Measurements from ENCODE around the gene ZC2HC1B. TPM values are rescaled to one million over a fixed set of nuclear protein-coding genes. Genes with fewer than 3 reads are reported as not detected.
A peak's percentile ranks its signal among the peaks of the same experiment; 100 is the strongest.

The ZC2HC1B gene, protein sequence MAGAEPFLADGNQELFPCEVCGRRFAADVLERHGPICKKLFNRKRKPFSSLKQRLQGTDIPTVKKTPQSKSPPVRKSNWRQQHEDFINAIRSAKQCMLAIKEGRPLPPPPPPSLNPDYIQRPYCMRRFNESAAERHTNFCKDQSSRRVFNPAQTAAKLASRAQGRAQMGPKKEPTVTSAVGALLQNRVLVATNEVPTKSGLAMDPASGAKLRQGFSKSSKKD
- not detected for total RNA-seq

DNA sequence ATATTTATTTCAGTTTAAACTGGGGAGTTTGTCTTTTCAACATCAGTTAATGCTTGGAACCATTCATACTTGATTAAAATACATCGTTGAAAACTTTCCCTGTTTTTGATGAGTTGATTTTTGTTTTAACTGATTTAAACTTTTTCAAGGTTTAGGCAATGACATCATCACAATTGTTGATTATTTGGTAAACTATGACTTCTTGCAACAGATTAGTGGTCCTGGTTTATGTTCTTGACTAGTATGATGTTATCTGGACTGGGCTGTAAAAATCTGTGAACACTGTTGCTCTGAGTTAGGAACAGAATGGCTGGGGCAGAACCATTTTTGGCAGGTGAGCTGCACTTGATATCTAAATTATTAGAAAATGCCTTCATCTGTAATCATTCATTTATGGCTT lies at the start of gene ZC2HC1B:
TSS of gene ZC2HC1B (plus strand) at position 241 of the 400 bp plus-strand sequence. CDS start at position 307, 66 bp downstream.
- Mint-ChIP-seq H3K9me3 (no peaks in the 10 kb centered on the region), H3K4me3 (no peak within 1 kb of the TSS), H3K27me3 (no peaks in the 10 kb centered on the region), H3K27ac (no peak within 1 kb of the TSS), H3K4me1 (no peaks in the 10 kb centered on the region), H3K36me3 (peaks cover 25% of the 10 kb centered on the region)
- DNase-seq = no peak
- POLR2A ChIA-PET = no interaction called here
- ATAC-seq (ENCODE audit: low read depth) = no peak

DNA sequence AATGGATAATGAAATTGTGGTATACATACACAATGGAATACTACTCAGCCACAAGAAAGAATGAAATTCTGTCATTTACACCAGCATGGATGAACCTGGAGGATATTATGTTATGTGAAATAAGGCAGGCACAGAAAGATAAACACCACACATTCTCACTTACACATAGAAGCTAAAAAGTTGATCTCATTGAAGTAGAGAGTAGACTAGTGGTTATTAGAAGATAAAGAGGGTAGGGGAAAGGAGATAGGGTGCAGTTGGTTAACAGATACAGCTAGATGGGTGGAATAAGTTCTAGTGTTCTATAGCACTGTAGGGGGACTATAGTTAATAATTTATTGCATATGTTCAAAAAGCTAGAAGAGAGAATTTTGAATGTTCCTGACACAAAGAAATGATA lies 46.7 kb upstream of the ZC2HC1B start:
- H3K4me1 Mint-ChIP-seq = no peaks in the 10 kb centered on the region
- no peaks in the 10 kb centered on the region for H3K27me3 Mint-ChIP-seq
- no peak overlapping the region for H3K27ac Mint-ChIP-seq
- no peak overlapping the region for H3K4me3 Mint-ChIP-seq
- no peaks in the 10 kb centered on the region for H3K9me3 Mint-ChIP-seq
- DNase-seq = no peak
- POLR2A ChIA-PET = no interaction called here
- H3K36me3 Mint-ChIP-seq = no peaks in the 10 kb centered on the region
- no peak for ATAC-seq (ENCODE audit: low read depth)

DNA sequence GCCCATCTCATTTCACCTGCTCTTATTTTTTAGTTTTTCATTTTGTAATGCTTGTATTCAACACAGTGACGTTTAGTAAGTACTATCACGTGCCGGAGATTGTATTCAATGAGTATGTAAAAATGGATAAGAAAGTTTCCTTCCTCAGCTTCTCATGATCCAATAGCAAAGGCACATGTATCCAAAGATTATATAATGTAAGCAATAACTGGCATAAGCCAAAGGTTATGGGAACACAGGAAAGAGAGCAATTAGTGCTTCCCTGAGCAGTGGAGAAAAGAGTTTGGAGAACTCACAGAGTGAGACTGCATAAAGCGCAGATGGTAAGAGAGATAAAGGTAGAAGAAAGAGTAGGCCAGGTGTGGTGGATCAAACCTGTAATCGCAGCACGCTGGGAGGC lies 42.9 kb upstream of the ZC2HC1B start:
- no peak for ATAC-seq (ENCODE audit: low read depth)
- Mint-ChIP-seq H3K27ac (no peak overlapping the region), H3K4me1 (no peaks in the 10 kb centered on the region), H3K4me3 (no peak overlapping the region), H3K36me3 (no peaks in the 10 kb centered on the region), H3K27me3 (no peaks in the 10 kb centered on the region), H3K9me3 (no peaks in the 10 kb centered on the region)
- POLR2A ChIA-PET = no interaction called here
- no peak for DNase-seq

DNA sequence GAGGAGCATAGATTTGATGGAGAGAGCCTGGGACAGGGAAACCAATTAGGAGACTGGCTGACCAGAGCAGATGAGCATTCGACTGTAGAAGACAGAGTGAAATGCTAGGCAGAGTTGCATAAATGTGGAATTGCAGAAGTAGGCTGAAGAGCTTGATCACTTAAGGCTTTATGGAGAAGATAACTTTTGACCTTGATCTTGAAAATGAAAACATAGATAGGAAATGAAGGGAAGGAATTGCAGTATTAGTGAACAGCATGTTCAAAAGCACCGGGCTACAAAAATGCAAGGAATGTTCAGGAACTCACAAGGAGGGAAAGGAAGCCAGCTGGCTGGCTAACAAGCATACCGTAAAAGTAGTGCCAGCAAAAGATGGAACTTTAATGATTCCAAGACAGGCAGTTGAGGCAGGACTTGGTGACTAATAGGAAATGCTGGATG lies 41.7 kb upstream of the ZC2HC1B start:
- POLR2A ChIA-PET = no interaction called here
- no peak for DNase-seq
- H3K27ac Mint-ChIP-seq = no peak overlapping the region

DNA sequence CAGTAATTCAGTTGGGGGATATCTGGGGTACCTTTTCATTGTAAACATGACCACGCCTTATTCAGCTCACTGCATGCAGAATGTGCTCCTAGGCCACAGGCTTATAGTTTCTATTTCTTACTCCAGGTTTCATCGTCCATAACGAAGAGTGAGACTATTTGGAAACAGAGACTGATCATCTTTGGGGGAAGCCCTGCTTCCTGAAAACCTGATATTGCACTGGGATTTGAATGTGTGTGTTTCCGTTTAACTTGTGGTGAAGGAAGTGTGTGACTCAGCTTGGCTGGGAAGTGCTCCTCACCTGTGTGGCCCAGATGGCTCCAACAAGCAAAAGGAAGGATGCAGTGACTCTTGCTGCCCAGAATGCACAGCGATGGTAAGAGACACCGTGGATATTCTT lies 40.7 kb upstream of the ZC2HC1B start:
- H3K9me3 Mint-ChIP-seq = no peaks in the 10 kb centered on the region
- POLR2A ChIA-PET = no interaction called here
- H3K27ac Mint-ChIP-seq = no peak overlapping the region
- DNase-seq (no peak), ATAC-seq (ENCODE audit: low read depth) (no peak)
- H3K4me1 Mint-ChIP-seq = no peaks in the 10 kb centered on the region
- H3K36me3 Mint-ChIP-seq = no peaks in the 10 kb centered on the region
- no peak overlapping the region for H3K4me3 Mint-ChIP-seq
- no peaks in the 10 kb centered on the region for H3K27me3 Mint-ChIP-seq

More for the DNA sequence above, 41.7 kb upstream of the ZC2HC1B start:
- Mint-ChIP-seq H3K4me3 (no peak overlapping the region), H3K9me3 (no peaks in the 10 kb centered on the region), H3K27me3 (no peaks in the 10 kb centered on the region), H3K36me3 (no peaks in the 10 kb centered on the region), H3K4me1 (no peaks in the 10 kb centered on the region)
- ATAC-seq (ENCODE audit: low read depth) = no peak

DNA sequence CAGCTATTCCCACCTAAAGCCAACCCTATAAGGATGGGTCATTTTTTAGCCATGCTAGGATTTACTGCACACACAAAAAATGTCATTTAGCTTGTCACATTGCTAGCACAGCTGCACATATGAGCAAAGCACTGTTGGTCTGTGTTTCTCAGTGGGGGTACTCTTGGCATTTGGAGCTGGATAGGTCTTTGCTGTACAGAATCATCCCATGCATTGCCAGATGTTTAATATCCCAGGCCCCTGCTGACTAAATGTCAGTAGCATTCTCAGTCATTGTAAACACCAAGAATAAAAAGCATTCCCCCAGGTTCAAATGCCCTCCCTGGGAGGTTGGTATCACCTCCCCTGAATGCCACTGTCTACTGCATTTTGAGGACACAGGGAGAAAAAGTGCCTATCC lies 35.7 kb upstream of the ZC2HC1B start:
- DNase-seq (no peak), ATAC-seq (ENCODE audit: low read depth) (no peak)
- Mint-ChIP-seq H3K36me3 (peaks cover 2% of the 10 kb centered on the region), H3K27me3 (no peaks in the 10 kb centered on the region), H3K4me1 (no peaks in the 10 kb centered on the region), H3K27ac (no peak overlapping the region), H3K9me3 (no peaks in the 10 kb centered on the region), H3K4me3 (no peak overlapping the region)
- POLR2A ChIA-PET = no interaction called here

DNA sequence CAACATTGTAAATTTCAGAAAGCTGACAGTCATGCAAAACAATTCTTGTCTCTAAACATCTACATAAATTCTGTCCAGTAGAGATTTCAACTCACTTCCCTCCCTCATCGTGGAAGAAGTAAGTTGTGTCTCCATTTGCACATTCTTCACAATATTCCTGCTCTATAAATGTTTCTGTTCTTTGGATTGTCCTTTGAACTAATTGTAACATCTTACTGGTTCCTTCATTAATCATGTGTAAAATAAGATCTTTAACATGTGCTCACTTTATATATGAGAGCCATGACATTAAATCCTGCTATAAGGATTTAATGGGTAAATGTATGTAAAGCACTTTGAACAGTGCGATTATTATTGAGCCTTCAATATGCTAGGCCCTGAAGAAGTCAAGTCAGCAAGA lies 28.1 kb upstream of the ZC2HC1B start:
- H3K4me1 Mint-ChIP-seq = no peaks in the 10 kb centered on the region
- ATAC-seq (ENCODE audit: low read depth) (no peak), DNase-seq (no peak)
- POLR2A ChIA-PET = no interaction called here
- peaks cover 2% of the 10 kb centered on the region for H3K36me3 Mint-ChIP-seq
- no peak overlapping the region for H3K27ac Mint-ChIP-seq
- H3K4me3 Mint-ChIP-seq = no peak overlapping the region
- no peaks in the 10 kb centered on the region for H3K9me3 Mint-ChIP-seq
- H3K27me3 Mint-ChIP-seq = peaks cover 3% of the 10 kb centered on the region

DNA sequence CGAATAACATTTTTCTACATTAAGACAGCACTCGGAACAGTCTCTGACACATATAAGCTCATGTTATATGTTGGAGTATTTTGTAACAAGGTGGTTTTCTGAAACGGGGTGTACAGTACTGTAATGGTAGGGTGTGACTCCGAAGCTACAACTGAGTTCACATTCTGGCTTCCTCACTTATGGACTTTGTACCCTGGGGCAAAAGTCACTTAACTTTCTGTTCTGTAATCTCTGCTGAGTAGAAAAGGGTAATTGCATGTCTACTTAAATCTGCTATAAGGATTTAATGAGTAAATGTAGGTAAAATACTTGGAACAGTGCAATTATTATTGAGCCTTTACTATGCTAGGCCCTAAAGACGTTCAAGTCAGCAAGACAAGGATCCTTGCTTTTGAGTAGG lies 25.9 kb upstream of the ZC2HC1B start:
- no peaks in the 10 kb centered on the region for H3K36me3 Mint-ChIP-seq
- no peak for DNase-seq
- peaks cover 4% of the 10 kb centered on the region for H3K4me1 Mint-ChIP-seq
- no peak for ATAC-seq (ENCODE audit: low read depth)
- H3K4me3 Mint-ChIP-seq = no peak overlapping the region
- POLR2A ChIA-PET = no interaction called here
- peaks cover 3% of the 10 kb centered on the region for H3K27me3 Mint-ChIP-seq
- H3K9me3 Mint-ChIP-seq = no peaks in the 10 kb centered on the region
- no peak overlapping the region for H3K27ac Mint-ChIP-seq

DNA sequence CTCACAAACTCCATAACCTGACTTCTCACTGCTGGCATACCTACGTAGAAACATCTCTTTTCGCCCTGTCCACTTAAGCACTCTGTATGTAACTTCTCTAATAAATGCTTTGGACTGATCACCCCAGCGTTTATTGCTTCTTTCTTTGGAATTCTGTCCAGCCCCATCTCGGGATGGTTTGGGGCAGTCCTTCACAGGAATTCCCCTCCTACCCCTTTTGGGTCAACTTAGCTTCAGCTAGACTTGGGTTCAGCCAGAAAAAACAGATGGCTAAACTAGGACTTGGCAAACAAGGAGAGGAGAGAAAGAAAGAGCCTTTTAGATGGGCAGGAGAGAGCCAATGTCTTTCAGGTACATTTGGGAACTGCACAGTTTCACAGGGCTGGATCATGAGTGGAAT lies 25.1 kb upstream of the ZC2HC1B start:
- no peak overlapping the region for H3K27ac Mint-ChIP-seq
- DNase-seq (no peak), ATAC-seq (ENCODE audit: low read depth) (no peak)
- no peak overlapping the region for H3K4me3 Mint-ChIP-seq
- no peaks in the 10 kb centered on the region for H3K9me3 Mint-ChIP-seq
- H3K27me3 Mint-ChIP-seq = peaks cover 3% of the 10 kb centered on the region
- peaks cover 3% of the 10 kb centered on the region for H3K36me3 Mint-ChIP-seq
- H3K4me1 Mint-ChIP-seq = peaks cover 10% of the 10 kb centered on the region
- POLR2A ChIA-PET = no interaction called here

DNA sequence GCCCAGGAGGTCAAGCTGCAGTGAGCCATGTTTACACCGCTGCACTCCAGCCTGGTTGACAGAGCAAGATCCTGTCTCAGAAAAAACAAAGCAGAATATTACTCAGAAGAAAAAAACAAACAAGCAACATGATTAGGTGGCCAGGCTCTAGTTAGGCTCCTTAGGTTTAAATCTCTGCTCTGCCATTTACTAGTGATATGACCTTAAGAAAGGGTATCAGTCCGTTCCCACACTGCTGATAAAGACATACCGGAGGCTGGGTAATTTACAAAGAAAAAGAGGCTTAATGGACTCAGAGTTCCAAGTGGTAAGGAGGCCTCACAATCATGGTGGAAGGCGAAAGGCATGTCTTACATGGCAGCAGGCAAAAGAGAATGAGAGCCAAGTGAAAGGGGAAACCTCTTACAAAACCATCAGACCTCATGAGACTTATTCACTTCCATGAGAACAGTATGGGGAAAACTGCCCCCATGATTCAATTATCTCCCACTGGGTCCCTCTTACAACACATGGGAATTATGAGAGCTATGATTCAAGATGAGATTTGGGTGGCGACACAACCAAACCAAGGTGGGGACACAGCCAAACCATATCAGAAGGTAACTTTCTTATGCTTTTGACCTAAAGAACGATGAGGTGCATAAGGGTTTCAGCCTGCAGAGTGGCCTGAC lies 23.5 kb upstream of the ZC2HC1B start:
- peaks cover 15% of the 10 kb centered on the region for H3K4me1 Mint-ChIP-seq
- POLR2A ChIA-PET = no interaction called here
- peaks cover 4% of the 10 kb centered on the region for H3K36me3 Mint-ChIP-seq
- no peaks in the 10 kb centered on the region for H3K27me3 Mint-ChIP-seq
- no peak overlapping the region for H3K4me3 Mint-ChIP-seq
- no peak for DNase-seq
- no peaks in the 10 kb centered on the region for H3K9me3 Mint-ChIP-seq
- no peak overlapping the region for H3K27ac Mint-ChIP-seq
- no peak for ATAC-seq (ENCODE audit: low read depth)

DNA sequence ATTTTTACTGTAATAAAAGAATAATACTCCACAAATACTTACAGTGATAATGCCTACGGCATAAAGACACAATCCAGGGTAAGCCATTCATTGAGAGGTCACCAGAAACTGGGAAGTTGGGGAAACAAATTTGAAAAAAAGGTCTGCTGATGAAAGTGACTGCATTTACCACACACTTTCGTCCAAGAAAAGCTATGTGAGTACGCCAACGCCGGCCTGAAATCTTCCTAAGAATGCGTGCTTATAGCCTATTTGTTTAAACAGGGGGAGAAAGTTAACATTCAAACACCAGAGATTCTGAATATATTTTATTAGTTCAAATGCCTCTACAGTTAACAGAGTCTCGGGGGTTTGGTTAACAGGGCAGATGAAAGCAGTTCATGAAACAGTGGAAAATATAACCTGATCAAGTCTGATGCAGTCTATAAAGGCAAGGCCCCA lies 21.8 kb upstream of the ZC2HC1B start:
- H3K4me3 Mint-ChIP-seq = peak overlapping the region; percentile 98
- peak overlapping the region; percentile 96 for H3K27ac Mint-ChIP-seq
- ATAC-seq (ENCODE audit: low read depth) (peak; percentile 49), DNase-seq (no peak)
- POLR2A ChIA-PET = interaction anchor here (0.7 to 1.6 kb wide), 10 partner anchors 16 to 1694 kb away, joined by 3 to 9 read pairs (median 4); partner anchors contain the start of genes FUCA2 and SF3B5
- no peaks in the 10 kb centered on the region for H3K9me3 Mint-ChIP-seq
- H3K4me1 Mint-ChIP-seq = peaks cover 19% of the 10 kb centered on the region
- no peaks in the 10 kb centered on the region for H3K27me3 Mint-ChIP-seq
- peaks cover 12% of the 10 kb centered on the region for H3K36me3 Mint-ChIP-seq

DNA sequence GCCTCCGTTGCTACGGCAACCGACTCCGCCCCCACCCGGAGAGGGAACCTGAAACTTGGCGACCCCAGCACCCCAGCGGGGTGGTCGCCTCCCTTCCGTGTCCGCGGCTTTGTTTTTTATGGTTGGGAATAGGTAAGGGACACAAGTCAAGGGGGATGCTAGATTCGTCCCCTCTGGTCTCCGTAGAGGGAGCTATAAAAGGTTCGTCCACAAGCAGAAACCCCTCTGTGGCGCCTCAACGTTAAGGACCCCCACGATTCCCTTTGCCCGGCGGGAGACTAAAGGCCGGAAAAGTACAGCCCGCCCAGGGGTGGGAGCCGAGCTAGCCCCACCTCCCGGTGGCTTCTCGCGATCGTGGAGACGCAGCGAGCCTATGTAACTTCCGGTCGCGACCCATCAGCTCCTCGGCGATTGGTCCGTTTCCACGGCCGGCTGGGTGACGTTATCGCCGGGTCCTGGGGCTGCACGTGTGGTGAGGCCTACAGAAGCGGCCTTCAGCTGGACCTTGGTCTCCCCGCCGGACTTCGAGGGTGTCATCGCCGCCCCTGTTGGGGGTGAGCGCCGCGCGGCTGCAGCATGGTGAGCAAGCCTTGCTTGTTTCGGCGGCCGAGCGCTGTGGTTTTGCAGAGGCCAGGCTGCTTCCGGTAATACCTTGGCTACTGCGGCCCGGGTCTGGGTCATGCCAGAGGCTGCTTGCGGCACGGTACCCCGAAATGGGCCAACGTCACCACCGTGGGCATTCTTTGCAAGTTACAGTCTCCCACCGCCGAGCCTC lies 21.2 kb upstream of the ZC2HC1B start, which contains the start of gene LTV1:
TSS of gene LTV1 (plus strand) at position 437 of the 775 bp plus-strand sequence. CDS start at position 577, 140 bp downstream.
- POLR2A ChIA-PET = interaction anchor here (0.7 to 1.6 kb wide), 11 partner anchors 15 to 1695 kb away, joined by 3 to 9 read pairs (median 4); partner anchors contain the start of genes FUCA2 and SF3B5
- peaks cover 21% of the 10 kb centered on the region for H3K4me1 Mint-ChIP-seq
- no peaks in the 10 kb centered on the region for H3K9me3 Mint-ChIP-seq
- DNase-seq (peak; percentile 92), ATAC-seq (ENCODE audit: low read depth) (peak; percentile 96)
- peaks cover 17% of the 10 kb centered on the region for H3K36me3 Mint-ChIP-seq
- peak within 1 kb of the TSS; percentile 96 for H3K27ac Mint-ChIP-seq
- H3K4me3 Mint-ChIP-seq = peak within 1 kb of the TSS; percentile 98
- H3K27me3 Mint-ChIP-seq = no peaks in the 10 kb centered on the region

DNA sequence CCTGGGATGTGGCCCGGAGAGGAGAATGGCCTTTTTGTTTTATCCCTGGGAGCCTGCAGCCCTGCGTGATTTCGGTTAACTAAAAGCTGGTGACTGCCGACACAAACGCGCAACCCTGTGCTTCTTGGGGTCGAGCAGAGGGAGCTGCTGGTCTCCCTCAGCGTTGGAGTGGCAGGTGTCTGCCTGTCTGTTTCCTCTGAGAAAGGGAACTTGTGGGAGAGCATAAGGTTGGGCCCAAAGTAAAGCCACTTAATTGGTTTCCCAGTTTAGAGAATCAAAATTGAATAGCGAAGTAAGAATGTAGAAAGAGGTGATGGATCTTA lies 20.6 kb upstream of the ZC2HC1B start:
- no peak for DNase-seq
- Mint-ChIP-seq H3K27me3 (no peaks in the 10 kb centered on the region), H3K9me3 (no peaks in the 10 kb centered on the region), H3K4me3 (peak overlapping the region; percentile 98), H3K27ac (peak overlapping the region; percentile 96), H3K4me1 (peaks cover 24% of the 10 kb centered on the region), H3K36me3 (peaks cover 21% of the 10 kb centered on the region)
- POLR2A ChIA-PET = interaction anchor here (0.7 to 1.6 kb wide), 6 partner anchors 17 to 251 kb away, joined by 3 to 9 read pairs (median 4); partner anchors contain the start of gene SF3B5
- no peak for ATAC-seq (ENCODE audit: low read depth)

All from activated naive CD8-positive, alpha-beta T cell treated with anti-CD3 and anti-CD28 coated beads, Interleukin-2, amount 10 ng/mL, durations not matched to agents 7 days and 5 days (primary cell).